PC-9 (cell line): Measurements from ENCODE around the gene AGAP3.

Source experiments
- EZH2 ChIP-seq: fragments of 200-600 bp; sonication (generic); IDR thresholded peaks from 2 replicates; pipeline ENCODE4 v1.8.0; 2017; ENCODE audit warnings: antibody characterized with exemption, low read depth
- TF ChIP-seq, protein P1 (sequence below): fragments of 200-600 bp; sonication (generic); conservative IDR thresholded peaks from 2 replicates; pipeline ENCODE4 v1.6.1; 2017; ENCODE audit warnings: mixed run types, antibody characterized with exemption, mild to moderate bottlenecking, moderate library complexity

DNA sequence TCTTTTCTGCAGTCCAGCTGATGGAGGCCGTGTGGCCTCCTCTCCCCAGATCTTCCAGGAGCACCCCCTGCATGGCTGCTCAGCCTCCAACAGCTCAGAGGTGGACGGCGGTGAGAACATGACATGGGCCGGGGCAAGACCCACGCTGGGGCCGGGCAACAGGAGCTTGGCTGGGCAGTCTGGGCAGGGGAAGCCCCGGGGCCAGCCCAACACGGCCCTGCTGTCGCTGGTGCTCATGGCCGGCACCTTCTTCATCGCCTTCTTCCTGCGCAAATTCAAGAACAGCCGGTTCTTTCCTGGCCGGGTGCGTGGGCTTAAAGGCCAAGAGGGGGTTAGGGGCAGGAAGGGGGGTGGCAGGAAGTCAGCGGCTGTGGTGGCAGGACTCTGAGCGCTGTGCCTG, 12.3 kb upstream of the AGAP3 start:
- TF ChIP-seq, protein P1, sequence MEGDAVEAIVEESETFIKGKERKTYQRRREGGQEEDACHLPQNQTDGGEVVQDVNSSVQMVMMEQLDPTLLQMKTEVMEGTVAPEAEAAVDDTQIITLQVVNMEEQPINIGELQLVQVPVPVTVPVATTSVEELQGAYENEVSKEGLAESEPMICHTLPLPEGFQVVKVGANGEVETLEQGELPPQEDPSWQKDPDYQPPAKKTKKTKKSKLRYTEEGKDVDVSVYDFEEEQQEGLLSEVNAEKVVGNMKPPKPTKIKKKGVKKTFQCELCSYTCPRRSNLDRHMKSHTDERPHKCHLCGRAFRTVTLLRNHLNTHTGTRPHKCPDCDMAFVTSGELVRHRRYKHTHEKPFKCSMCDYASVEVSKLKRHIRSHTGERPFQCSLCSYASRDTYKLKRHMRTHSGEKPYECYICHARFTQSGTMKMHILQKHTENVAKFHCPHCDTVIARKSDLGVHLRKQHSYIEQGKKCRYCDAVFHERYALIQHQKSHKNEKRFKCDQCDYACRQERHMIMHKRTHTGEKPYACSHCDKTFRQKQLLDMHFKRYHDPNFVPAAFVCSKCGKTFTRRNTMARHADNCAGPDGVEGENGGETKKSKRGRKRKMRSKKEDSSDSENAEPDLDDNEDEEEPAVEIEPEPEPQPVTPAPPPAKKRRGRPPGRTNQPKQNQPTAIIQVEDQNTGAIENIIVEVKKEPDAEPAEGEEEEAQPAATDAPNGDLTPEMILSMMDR, result no peak
- no peak for TF ChIP-seq EZH2
